Stimulated activated naive B cell treated with anti-CD40 and anti-IgM and Interleukin-4, amounts not matched to agents 10 μg/mL and 1 μg/mL and 100 μg/mL, for 72 hours (primary cell): ENCODE results near the gene HOXA2.

Experiments used
- ATAC-seq, 2 donors: fragments of 150-1000 bp; cut with Tn5 transposase; replicated peaks; 2 replicates each; pipeline ENCODE4 v1.10.0; 2021; ENCODE audit warnings: moderate library complexity in 1 of 2
- DNase-seq: peaks from one replicate; pipeline ENCODE4 v3.0.0; 2021
- H3K27ac Mint-ChIP-seq: one replicate; pipeline ENCODE4 v1.8.0; 2022; ENCODE audit warnings: mild to moderate bottlenecking, mixed read lengths
- H3K27me3 Mint-ChIP-seq, 2 donors: one replicate each; pipeline ENCODE4 v1.8.0; 2022; ENCODE audit warnings: mixed read lengths in 2 of 2
- H3K36me3 Mint-ChIP-seq, 2 donors: one replicate each; pipeline ENCODE4 v1.8.0; 2022; ENCODE audit warnings: mixed read lengths in 2 of 2, mild to moderate bottlenecking in 1 of 2
- H3K4me1 Mint-ChIP-seq, 2 donors: one replicate each; pipeline ENCODE4 v1.8.0; 2022; ENCODE audit warnings: mixed read lengths in 2 of 2, mild to moderate bottlenecking in 1 of 2
- H3K4me3 Mint-ChIP-seq, 2 donors: one replicate each; pipeline ENCODE4 v1.8.0; 2022; ENCODE audit warnings: mild to moderate bottlenecking in 2 of 2, mixed read lengths in 2 of 2, moderate library complexity in 1 of 2
- H3K9me3 Mint-ChIP-seq, 2 donors: one replicate each; pipeline ENCODE4 v1.8.0; 2022; ENCODE audit warnings: mixed read lengths in 2 of 2, mild to moderate bottlenecking in 1 of 2

The HOXA2 gene

GRCh38 chr7:27102581-27103442 is at the start of gene HOXA2:
Gene HOXA2, minus strand, starts transcription at chr7:27102683. Its CDS starts 183 bp downstream, at chr7:27102500.
- DNase-seq, result no peak
- ATAC-seq, result no peak
- H3K27me3 Mint-ChIP-seq, result peaks cover 74 to 86% of the 10 kb centered on the region in 2 donors
- H3K27ac Mint-ChIP-seq, result no peak within 1 kb of the TSS
- H3K36me3 Mint-ChIP-seq, result peaks cover 10 to 31% of the 10 kb centered on the region in 2 donors
- peak within 1 kb of the TSS; percentile 66 to 75 for H3K4me3 Mint-ChIP-seq
- peaks cover 22 to 46% of the 10 kb centered on the region in 2 donors for H3K4me1 Mint-ChIP-seq
- no peaks in the 10 kb centered on the region for H3K9me3 Mint-ChIP-seq

DNA sequence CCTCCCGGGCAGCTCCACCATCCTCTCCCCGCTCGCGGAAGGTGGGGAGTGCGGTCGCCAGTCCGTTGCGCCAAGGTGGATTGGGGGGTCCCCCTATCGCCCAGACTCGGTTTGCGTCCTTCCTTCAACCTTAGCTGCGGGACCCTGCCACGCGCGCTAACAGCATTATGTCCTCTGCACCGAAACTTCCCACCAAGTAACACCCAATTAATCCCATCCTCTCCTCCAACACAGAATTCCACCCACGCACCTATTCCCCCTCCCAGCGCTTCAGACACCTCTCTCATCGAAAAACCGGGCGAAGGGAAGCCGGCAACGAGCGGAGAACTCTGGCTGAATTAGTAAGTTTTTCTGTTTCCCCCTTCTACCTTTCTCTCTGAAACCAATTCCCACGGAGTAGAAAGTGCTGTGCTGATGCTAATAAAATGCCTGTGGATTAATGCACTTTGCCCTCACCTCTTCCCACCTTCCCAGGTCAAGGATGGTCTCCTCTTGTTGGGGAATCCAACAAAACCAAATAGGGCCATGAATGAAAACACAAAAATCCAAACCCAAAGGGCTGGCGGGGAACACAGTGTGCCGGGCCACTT is 49.0 kb upstream of the HOXA2 start:
- no peak for DNase-seq
- H3K27ac Mint-ChIP-seq, result peak overlapping the region; percentile 85
- peaks cover 66 to 92% of the 10 kb centered on the region in 2 donors for H3K27me3 Mint-ChIP-seq
- peak overlapping the region; percentile 78 to 80 for H3K4me3 Mint-ChIP-seq
- H3K4me1 Mint-ChIP-seq, result peaks cover 38 to 64% of the 10 kb centered on the region in 2 donors
- no peak for ATAC-seq
- H3K36me3 Mint-ChIP-seq, result peaks cover 0 to 11% of the 10 kb centered on the region in 2 donors
- peaks cover 3 to 4% of the 10 kb centered on the region in 2 donors for H3K9me3 Mint-ChIP-seq

DNA sequence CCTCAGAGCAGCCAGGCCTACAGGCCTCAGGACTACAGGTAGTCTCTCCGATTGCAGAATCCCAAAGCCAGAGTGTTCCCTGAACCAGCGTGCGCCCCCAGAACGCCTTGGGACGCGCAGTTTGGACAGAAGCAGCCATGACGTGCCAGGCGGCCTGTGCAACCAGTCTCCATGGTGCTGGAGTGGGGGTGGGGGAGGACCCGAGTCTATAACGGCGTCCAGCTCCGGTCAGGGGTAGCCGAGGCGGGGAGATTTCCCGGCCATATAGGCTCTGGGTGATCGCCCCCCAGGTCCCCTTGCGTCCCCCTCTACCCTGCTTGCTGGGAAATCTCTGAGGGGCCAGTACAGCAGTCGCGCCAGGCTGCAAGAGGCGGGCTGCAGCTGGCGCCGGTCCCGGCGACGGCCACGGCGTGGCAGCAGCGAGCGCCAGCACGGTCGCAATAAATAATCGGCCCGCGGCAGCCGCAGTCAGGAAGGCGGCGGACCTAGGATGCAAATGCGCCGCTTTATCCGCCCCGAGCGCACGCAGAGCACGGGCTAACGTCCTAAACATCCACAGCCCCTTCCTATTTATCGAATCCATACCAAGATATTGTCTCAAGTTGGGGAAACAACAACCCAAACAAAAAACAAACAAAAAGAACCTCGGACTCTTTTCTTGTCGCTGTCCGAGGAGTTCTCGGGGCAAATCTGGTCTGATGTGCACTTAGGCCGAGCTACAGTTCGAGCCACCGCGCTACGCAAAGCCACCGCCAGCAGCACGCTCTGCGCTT is 48.3 kb upstream of the HOXA2 start:
- peak overlapping the region; percentile 85 for H3K27ac Mint-ChIP-seq
- peak overlapping the region; percentile 78 to 80 for H3K4me3 Mint-ChIP-seq
- ATAC-seq (peak; percentile 79 to 83), DNase-seq (peak; percentile 57)
- peaks cover 0 to 11% of the 10 kb centered on the region in 2 donors for H3K36me3 Mint-ChIP-seq
- peaks cover 38 to 57% of the 10 kb centered on the region in 2 donors for H3K4me1 Mint-ChIP-seq
- peaks cover 3 to 4% of the 10 kb centered on the region in 2 donors for H3K9me3 Mint-ChIP-seq
- peaks cover 73 to 92% of the 10 kb centered on the region in 2 donors for H3K27me3 Mint-ChIP-seq

GRCh38 chr7:27149842-27150567 is 47.5 kb upstream of the HOXA2 start:
- no peak overlapping the region for H3K27ac Mint-ChIP-seq
- no peak for DNase-seq
- peaks cover 38 to 51% of the 10 kb centered on the region in 2 donors for H3K4me1 Mint-ChIP-seq
- ATAC-seq, result peak in 1 of 2 donors; percentile 15
- H3K27me3 Mint-ChIP-seq, result peaks cover 74 to 92% of the 10 kb centered on the region in 2 donors
- H3K9me3 Mint-ChIP-seq, result peaks cover 3 to 4% of the 10 kb centered on the region in 2 donors
- peaks cover 0 to 7% of the 10 kb centered on the region in 2 donors for H3K36me3 Mint-ChIP-seq
- H3K4me3 Mint-ChIP-seq, result peak overlapping the region; percentile 78 to 80

GRCh38 chr7:27148756-27149641 is 46.5 kb upstream of the HOXA2 start:
- peak overlapping the region in 1 of 2 donors; percentile 77 for H3K4me3 Mint-ChIP-seq
- H3K27ac Mint-ChIP-seq, result no peak overlapping the region
- DNase-seq (no peak), ATAC-seq (no peak)
- H3K27me3 Mint-ChIP-seq, result peaks cover 64 to 90% of the 10 kb centered on the region in 2 donors
- H3K36me3 Mint-ChIP-seq, result no peaks in the 10 kb centered on the region
- H3K9me3 Mint-ChIP-seq, result peaks cover 0 to 4% of the 10 kb centered on the region in 2 donors
- H3K4me1 Mint-ChIP-seq, result peaks cover 36 to 43% of the 10 kb centered on the region in 2 donors

GRCh38 chr7:27148031-27148755 is 45.7 kb upstream of the HOXA2 start:
- peak overlapping the region; percentile 77 to 83 for H3K4me3 Mint-ChIP-seq
- peaks cover 36 to 43% of the 10 kb centered on the region in 2 donors for H3K4me1 Mint-ChIP-seq
- H3K27ac Mint-ChIP-seq, result peak overlapping the region; percentile 88
- DNase-seq (no peak), ATAC-seq (no peak)
- H3K36me3 Mint-ChIP-seq, result no peaks in the 10 kb centered on the region
- H3K27me3 Mint-ChIP-seq, result peaks cover 56 to 84% of the 10 kb centered on the region in 2 donors
- peaks cover 0 to 4% of the 10 kb centered on the region in 2 donors for H3K9me3 Mint-ChIP-seq

GRCh38 chr7:27147199-27148030 is 44.9 kb upstream of the HOXA2 start, which contains the start of gene HOXA6:
Gene HOXA6, minus strand, starts transcription at chr7:27147774. Its CDS starts 25 bp downstream, at chr7:27147749.
- peaks cover 61 to 88% of the 10 kb centered on the region in 2 donors for H3K27me3 Mint-ChIP-seq
- H3K9me3 Mint-ChIP-seq, result peaks cover 0 to 4% of the 10 kb centered on the region in 2 donors
- H3K36me3 Mint-ChIP-seq, result no peaks in the 10 kb centered on the region
- peak within 1 kb of the TSS; percentile 88 for H3K27ac Mint-ChIP-seq
- peak within 1 kb of the TSS; percentile 77 to 83 for H3K4me3 Mint-ChIP-seq
- no peak for ATAC-seq
- DNase-seq, result no peak
- H3K4me1 Mint-ChIP-seq, result peaks cover 40 to 49% of the 10 kb centered on the region in 2 donors

GRCh38 chr7:27146491-27147198 is 44.2 kb upstream of the HOXA2 start:
- Mint-ChIP-seq H3K27ac (peak overlapping the region; percentile 63), H3K4me1 (peaks cover 33 to 43% of the 10 kb centered on the region in 2 donors), H3K36me3 (no peaks in the 10 kb centered on the region), H3K4me3 (peak overlapping the region; percentile 27 to 37), H3K27me3 (peaks cover 60 to 88% of the 10 kb centered on the region in 2 donors), H3K9me3 (peaks cover 0 to 2% of the 10 kb centered on the region in 2 donors)
- DNase-seq, result no peak
- ATAC-seq, result no peak

DNA sequence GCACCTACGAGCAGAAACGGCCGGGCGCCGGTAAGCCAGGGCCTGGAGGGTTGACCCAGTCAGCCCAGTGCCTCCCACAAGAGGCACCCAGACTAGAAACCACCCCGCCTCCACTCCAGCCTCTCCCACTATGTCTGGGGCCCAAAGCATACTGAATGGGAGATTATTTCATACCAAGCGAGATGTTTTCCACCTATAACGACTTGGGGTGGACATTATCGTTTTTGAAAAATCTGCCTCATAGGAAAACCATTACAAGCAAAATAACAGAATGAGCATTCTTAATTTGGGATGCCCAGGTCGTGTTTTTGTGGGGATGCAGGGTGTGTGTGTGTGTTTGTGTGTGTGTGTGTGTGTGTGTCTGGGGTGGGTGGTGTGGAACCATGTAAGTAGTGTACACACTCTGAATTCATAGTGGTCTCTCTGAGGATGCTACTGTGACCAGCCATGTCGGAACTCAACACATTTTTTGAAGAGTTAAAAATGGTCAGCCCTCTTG is 43.5 kb upstream of the HOXA2 start:
- DNase-seq (no peak), ATAC-seq (no peak)
- Mint-ChIP-seq H3K27ac (no peak overlapping the region), H3K9me3 (peaks cover 0 to 1% of the 10 kb centered on the region in 2 donors), H3K4me3 (no peak overlapping the region), H3K27me3 (peaks cover 59 to 87% of the 10 kb centered on the region in 2 donors), H3K4me1 (peaks cover 27 to 36% of the 10 kb centered on the region in 2 donors), H3K36me3 (no peaks in the 10 kb centered on the region)

GRCh38 chr7:27145165-27145913 is 42.9 kb upstream of the HOXA2 start:
- H3K27me3 Mint-ChIP-seq, result peaks cover 54 to 81% of the 10 kb centered on the region in 2 donors
- H3K9me3 Mint-ChIP-seq, result peaks cover 0 to 1% of the 10 kb centered on the region in 2 donors
- peak overlapping the region in 1 of 2 donors; percentile 30 for H3K4me3 Mint-ChIP-seq
- no peaks in the 10 kb centered on the region for H3K36me3 Mint-ChIP-seq
- peak overlapping the region; percentile 83 for H3K27ac Mint-ChIP-seq
- DNase-seq (no peak), ATAC-seq (no peak)
- H3K4me1 Mint-ChIP-seq, result peaks cover 25 to 30% of the 10 kb centered on the region in 2 donors
